Transverse colon (tissue), 4 donors: ENCODE data around the gene NCDN.

ENCODE experiments used
- CTCF ChIP-seq, 5 experiments: fragments of 200-600 bp in 3 of 5; fragments of 450-650 bp in 2 of 5; sonication (generic) in 3 of 5; IDR thresholded peaks; 1 replicate in 2 of 5; 2 replicates in 3 of 5; pipeline ENCODE4 v1.5.1; 2016 to 2017; ENCODE audit warnings: antibody characterized with exemption in 5 of 5, inconsistent platforms in 3 of 5, mild to moderate bottlenecking in 2 of 5, moderate library complexity in 1 of 5
- POLR2AphosphoS5 ChIP-seq, 3 donors: sonication (generic); formaldehyde crosslinking; IDR thresholded peaks; one replicate each; pipeline ENCODE4 v1.6.1; 2016; ENCODE audit warnings: antibody characterized with exemption in 3 of 3

- TF ChIP-seq CTCF (IDR thresholded peaks at IDR 0.05) (no peak), POLR2AphosphoS5 (IDR thresholded peaks at IDR 0.05) (no peak)
Observed at GRCh38 chr1:35511305-35511704, 46.3 kb upstream of the NCDN start.
